GM12878 (cell line): Measurements from ENCODE around the gene GAP43. TPM values are rescaled to one million over a fixed set of nuclear protein-coding genes. Genes with fewer than 3 reads are reported as not detected.

ENCODE experiments used
- ATAC-seq: fragments of 200-7000 bp; cut with Tn5 transposase; 3 replicates; pipeline ENCODE4 v1.9.1; 2020; ENCODE audit warnings: mild to moderate bottlenecking, moderate library complexity
- BruUV-seq: library from RNA; stranded (reverse); fragments of 400-500 nt; replicated peaks from 2 replicates; lab custom pipeline; 2021; lab: Mats Ljungman, UMichigan
- CTCF ChIA-PET: fragments of 300-600 bp; sonication (Branson Sonifier 250); formaldehyde crosslinking; extraction: SDS; loops from one replicate; lab custom pipeline; 2021; ENCODE audit warnings: inconsistent platforms; lab: Yijun Ruan, JAX
- POLR2A ChIA-PET: fragments of 350-600 bp; formaldehyde crosslinking; extraction: SDS; loops from one replicate; lab custom pipeline; 2021; ENCODE audit warnings: inconsistent platforms; lab: Charles Lee
- RAD21 ChIA-PET: fragments of 300-600 bp; sonication (Branson Sonifier 250); formaldehyde crosslinking; loops from one replicate; lab custom pipeline; 2023; ENCODE audit warnings: antibody characterized with exemption; ENCODE audit not compliant: unreplicated experiment; lab: Charles Lee
- SMC1A ChIA-PET: fragments of 300-600 bp; sonication (Branson Sonifier 250); formaldehyde crosslinking; loops from one replicate; lab custom pipeline; 2023; ENCODE audit not compliant: unreplicated experiment, uncharacterized antibody; lab: Charles Lee
- DNase-seq: peaks from one replicate; pipeline ENCODE4 v3.0.0-alpha.2; 2011; ENCODE audit warnings: low read depth, low spot score
- FAIRE-seq: peaks from 3 replicates; lab custom pipeline; 2011; peaks lifted over from hg19 to GRCh38; lab: Jason Lieb, UNC
- H2AFZ ChIP-seq: 2 replicates; pipeline ENCODE4 v1.6.0; 2011; ENCODE audit warnings: low read depth, low read length, control low read depth; ENCODE audit not compliant: control insufficient read depth
- H3K27ac ChIP-seq: 2 replicates; pipeline ENCODE4 v1.5.1; 2011; ENCODE audit warnings: control low read depth; ENCODE audit not compliant: control insufficient read depth, insufficient read depth
- H3K27me3 ChIP-seq, 2 experiments: replicated peaks in 1 of 2; 2 replicates each; pipeline versions ENCODE4 v1.6.0 to v1.6.1; 2011; ENCODE audit warnings: low read length in 1 of 2; ENCODE audit not compliant: control insufficient read depth in 2 of 2, insufficient read depth in 2 of 2
- H3K36me3 ChIP-seq, 2 experiments: 2 replicates each; pipeline ENCODE4 v1.5.1; 2011; ENCODE audit warnings: low read length in 1 of 2; ENCODE audit not compliant: control insufficient read depth in 2 of 2, insufficient read depth in 2 of 2
- H3K4me1 ChIP-seq: 2 replicates; pipeline ENCODE4 v1.6.1; 2011; ENCODE audit warnings: mild to moderate bottlenecking, low read length, moderate library complexity, mixed read lengths; ENCODE audit not compliant: control insufficient read depth, insufficient read depth
- H3K4me2 ChIP-seq: 2 replicates; pipeline ENCODE4 v1.6.0; 2011; ENCODE audit warnings: control low read depth; ENCODE audit not compliant: control insufficient read depth, insufficient read depth
- H3K4me3 ChIP-seq: fragments of 200-600 bp; sonication (generic); 2 replicates; pipeline ENCODE4 v1.5.1; 2016
- H3K79me2 ChIP-seq: 2 replicates; pipeline ENCODE4 v1.6.0; 2011; ENCODE audit warnings: low read length; ENCODE audit not compliant: control insufficient read depth, insufficient read depth
- H3K9ac ChIP-seq: 2 replicates; pipeline ENCODE4 v1.8.0; 2011; ENCODE audit warnings: low read length, control low read depth, mixed read lengths; ENCODE audit not compliant: control insufficient read depth, insufficient read depth
- H3K9me3 ChIP-seq: replicated peaks from 3 replicates; pipeline ENCODE4 v1.5.1; 2011; ENCODE audit warnings: mild to moderate bottlenecking, low read length; ENCODE audit not compliant: control insufficient read depth, insufficient read depth
- H4K20me1 ChIP-seq: 2 replicates; pipeline ENCODE4 v1.6.0; 2011; ENCODE audit not compliant: control insufficient read depth, insufficient read depth
- CEBPB ChIP-seq, 2 experiments: fragments of 150-350 bp in 1 of 2; IDR thresholded peaks; 2 replicates each; pipeline ENCODE4 v1.6.1; 2012 to 2014; ENCODE audit warnings: low read depth in 2 of 2, low read length in 2 of 2, borderline replicate concordance in 1 of 2, inconsistent platforms in 1 of 2
- HCFC1 ChIP-seq: fragments of 150-350 bp; IDR thresholded peaks from 2 replicates; pipeline ENCODE4 v1.6.1; 2014; ENCODE audit warnings: low read length
- NBN ChIP-seq: fragments of 450-650 bp; IDR thresholded peaks from 2 replicates; pipeline ENCODE4 v1.6.1; 2016
- ZBTB11 ChIP-seq: fragments of 450-650 bp; formaldehyde crosslinking; IDR thresholded peaks from 2 replicates; pipeline ENCODE4 v1.5.0; 2022; ENCODE audit warnings: mild to moderate bottlenecking, missing genetic modification characterization
- ZBTB4 ChIP-seq: fragments of 450-650 bp; formaldehyde crosslinking; IDR thresholded peaks from 2 replicates; pipeline ENCODE4 v1.4.0; 2022; ENCODE audit warnings: mild to moderate bottlenecking, moderate library complexity
- WGBS: methylation state at CpG from one replicate; pipeline ENCODE4 v1.1.6; 2016; ENCODE audit warnings: low lambda C conversion rate; ENCODE audit not compliant: insufficient replicate concordance, insufficient coverage; ENCODE audit errors: missing lambda C conversion rate; 5-methylcytosine and 5-hydroxymethylcytosine counted together
- in situ Hi-C: fragments of 300-500 bp; cut with MboI; formaldehyde crosslinking; loops from 9 replicates; pipeline ENCODE4 v1.14.3; 2018; ENCODE audit warnings: mixed read lengths
- intact Hi-C: fragments of 100-400 bp; cut with micrococcal nuclease; formaldehyde crosslinking; loops from one replicate; pipeline ENCODE4 v1.14.2; 2022; ENCODE audit not compliant: unreplicated experiment
- polyA plus RNA-seq, 11 experiments: library from polyadenylated mRNA; depleted of rRNA in 4 of 11; unstranded in 6 of 11; stranded (reverse) in 5 of 11; fragments of >200 nt; fragmentation: Nextera tagmentation in 4 of 11; fragmentation: Illumina TruSeq in 1 of 11; extraction: Ambion mirVana in 4 of 11; extraction: Trizol in 1 of 11; gene quantifications; 1 replicate in 1 of 11; 2 replicates in 10 of 11; pipeline versions ENCODE4 v1.2.1 to v1.2.3, GENCODE V29; 2011 to 2016; ENCODE audit warnings: inconsistent platforms in 2 of 11, missing spikeins in 2 of 11, low read depth in 1 of 11
- total RNA-seq, 4 experiments: library from RNA; depleted of rRNA in 3 of 4; stranded (reverse); fragments of >200 nt in 3 of 4; fragmentation: Illumina TruSeq in 1 of 4; extraction: Trizol in 1 of 4; gene quantifications; 2 replicates each; pipeline versions ENCODE4 v1.2.1 to v1.2.3, GENCODE V29; 2013 to 2021
- TF ChIP-seq, protein P1 (sequence below): fragments of 450-650 bp; IDR thresholded peaks from 2 replicates; pipeline ENCODE4 v1.6.1; 2018; ENCODE audit warnings: borderline replicate concordance, mild to moderate bottlenecking; ENCODE audit not compliant: partially characterized antibody
- TF ChIP-seq, protein P2 (sequence below): fragments of 450-650 bp; IDR thresholded peaks from 2 replicates; pipeline ENCODE4 v1.6.1; 2014; ENCODE audit warnings: mild to moderate bottlenecking

The GAP43 gene
- total and polyA plus RNA-seq, 10 of the 15 experiments (the other 5 are each of a cell fraction or from before 2014, with no cell fraction given) = 0.06 to 0.16 TPM; not detected in 8

DNA sequence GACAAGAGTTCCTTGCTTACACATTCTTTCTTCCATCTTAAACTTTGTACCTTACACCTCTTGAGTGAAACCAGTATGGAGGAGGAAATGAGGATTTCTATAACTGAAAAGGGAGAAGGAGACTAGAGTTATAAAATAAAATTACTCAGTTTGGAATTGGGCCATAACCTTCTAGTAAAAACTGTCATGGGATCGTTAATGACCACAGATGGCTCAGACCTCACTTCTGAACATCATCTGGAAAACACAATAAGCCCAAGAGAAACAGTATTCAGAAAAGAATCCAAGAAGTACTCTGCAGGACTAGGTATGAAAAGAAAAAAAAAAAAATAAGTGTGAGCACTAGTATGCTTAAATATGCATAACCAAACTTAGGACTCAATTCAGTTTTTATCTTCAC is 12.1 kb downstream of the GAP43 start:
- ChIA-PET POLR2A (no interaction called here), RAD21 (no interaction called here), SMC1A (no interaction called here), CTCF (no interaction called here)
- H4K20me1 ChIP-seq = no peaks in the 10 kb centered on the region
- no peak overlapping the region for H3K4me3 ChIP-seq
- no peaks in the 10 kb centered on the region; a peak in 1 of 4 replicates for H3K27me3 ChIP-seq
- FAIRE-seq (no peak), ATAC-seq (no peak), DNase-seq (no peak)
- H3K9ac ChIP-seq = no peak overlapping the region
- no peak overlapping the region for H3K4me2 ChIP-seq
- H3K4me1 ChIP-seq = no peaks in the 10 kb centered on the region
- intact Hi-C loops (no loop called here), in situ Hi-C loops (no loop called here)
- no peak overlapping the region for H3K27ac ChIP-seq
- no peaks in the 10 kb centered on the region for H3K9me3 ChIP-seq
- WGBS = 0% methylated on average over 1 of the region's 1 CpG
- TF ChIP-seq CEBPB (IDR thresholded peaks at IDR 0.05; ENCODE audit: borderline replicate concordance in 1 of 2, low read depth in 2 of 2, low read length in 2 of 2) (no peak), HCFC1 (no peak), ZBTB4 (no peak), NBN (no peak), ZBTB11 (no peak)
- TF ChIP-seq, protein P1, sequence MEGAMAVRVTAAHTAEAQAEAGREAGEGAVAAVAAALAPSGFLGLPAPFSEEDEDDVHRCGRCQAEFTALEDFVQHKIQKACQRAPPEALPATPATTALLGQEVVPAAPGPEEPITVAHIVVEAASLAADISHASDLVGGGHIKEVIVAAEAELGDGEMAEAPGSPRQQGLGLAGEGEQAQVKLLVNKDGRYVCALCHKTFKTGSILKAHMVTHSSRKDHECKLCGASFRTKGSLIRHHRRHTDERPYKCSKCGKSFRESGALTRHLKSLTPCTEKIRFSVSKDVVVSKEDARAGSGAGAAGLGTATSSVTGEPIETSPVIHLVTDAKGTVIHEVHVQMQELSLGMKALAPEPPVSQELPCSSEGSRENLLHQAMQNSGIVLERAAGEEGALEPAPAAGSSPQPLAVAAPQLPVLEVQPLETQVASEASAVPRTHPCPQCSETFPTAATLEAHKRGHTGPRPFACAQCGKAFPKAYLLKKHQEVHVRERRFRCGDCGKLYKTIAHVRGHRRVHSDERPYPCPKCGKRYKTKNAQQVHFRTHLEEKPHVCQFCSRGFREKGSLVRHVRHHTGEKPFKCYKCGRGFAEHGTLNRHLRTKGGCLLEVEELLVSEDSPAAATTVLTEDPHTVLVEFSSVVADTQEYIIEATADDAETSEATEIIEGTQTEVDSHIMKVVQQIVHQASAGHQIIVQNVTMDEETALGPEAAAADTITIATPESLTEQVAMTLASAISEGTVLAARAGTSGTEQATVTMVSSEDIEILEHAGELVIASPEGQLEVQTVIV = no peak
- TF ChIP-seq, protein P2, sequence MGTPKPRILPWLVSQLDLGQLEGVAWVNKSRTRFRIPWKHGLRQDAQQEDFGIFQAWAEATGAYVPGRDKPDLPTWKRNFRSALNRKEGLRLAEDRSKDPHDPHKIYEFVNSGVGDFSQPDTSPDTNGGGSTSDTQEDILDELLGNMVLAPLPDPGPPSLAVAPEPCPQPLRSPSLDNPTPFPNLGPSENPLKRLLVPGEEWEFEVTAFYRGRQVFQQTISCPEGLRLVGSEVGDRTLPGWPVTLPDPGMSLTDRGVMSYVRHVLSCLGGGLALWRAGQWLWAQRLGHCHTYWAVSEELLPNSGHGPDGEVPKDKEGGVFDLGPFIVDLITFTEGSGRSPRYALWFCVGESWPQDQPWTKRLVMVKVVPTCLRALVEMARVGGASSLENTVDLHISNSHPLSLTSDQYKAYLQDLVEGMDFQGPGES = no peak
- no TSS peak for BruUV-seq
- H3K79me2 ChIP-seq = no peaks in the 10 kb centered on the region
- no peaks in the 10 kb centered on the region for H3K36me3 ChIP-seq
- H2AFZ ChIP-seq = no peak overlapping the region
